Vagina (tissue), 2 donors: ENCODE measurements around the gene EN2. TPM values are rescaled to one million over a fixed set of nuclear protein-coding genes. Genes with fewer than 3 reads are reported as not detected.

Experiments
- DNase-seq, 2 donors: peaks; one replicate each; pipeline ENCODE4 v3.0.0-alpha.2; 2017; ENCODE audit errors: extremely low spot score in 2 of 2
- H3K27ac ChIP-seq: fragments of 200-600 bp; sonication (generic); one replicate; pipeline ENCODE4 v1.5.1; 2019
- H3K27me3 ChIP-seq: fragments of 200-600 bp; sonication (generic); one replicate; pipeline ENCODE4 v1.5.1; 2019
- H3K36me3 ChIP-seq, 2 donors: fragments of 200-600 bp; sonication (generic); one replicate each; pipeline ENCODE4 v1.5.1; 2017 to 2019
- H3K4me1 ChIP-seq: fragments of 200-600 bp; sonication (generic); one replicate; pipeline ENCODE4 v1.5.1; 2019
- H3K4me3 ChIP-seq, 2 donors: fragments of 200-600 bp; sonication (generic); 1 replicate in 1 of 2; 2 replicates in 1 of 2; pipeline ENCODE4 v1.5.1; 2016 to 2019
- H3K9me3 ChIP-seq: fragments of 200-600 bp; sonication (generic); one replicate; pipeline ENCODE4 v1.5.1; 2019
- POLR2A ChIP-seq, 2 donors: fragments of 450-650 bp; IDR thresholded peaks; one replicate each; pipeline ENCODE4 v1.6.1; 2017; ENCODE audit warnings: antibody characterized with exemption in 2 of 2, mild to moderate bottlenecking in 2 of 2, moderate library complexity in 2 of 2
- POLR2AphosphoS5 ChIP-seq, 2 donors: sonication (generic); formaldehyde crosslinking; IDR thresholded peaks; one replicate each; pipeline ENCODE4 v1.9.0; 2017; ENCODE audit warnings: antibody characterized with exemption in 2 of 2, mild to moderate bottlenecking in 2 of 2, low read depth in 1 of 2; ENCODE audit not compliant: insufficient read depth in 1 of 2
- intact Hi-C: fragments of 100-400 bp; cut with DNase I; formaldehyde crosslinking; loops from one replicate; pipeline ENCODE4 v1.15.1; 2023
- total RNA-seq: library from RNA; depleted of rRNA; stranded (reverse); fragments of >200 nt; gene quantifications from one replicate; pipeline ENCODE4 v1.2.3, GENCODE V29; 2016
- TF ChIP-seq, protein P1 (sequence below), 3 experiments: fragments of 450-650 bp in 2 of 3; fragments of 200-600 bp in 1 of 3; sonication (generic) in 1 of 3; IDR thresholded peaks; one replicate each; pipeline ENCODE4 v1.5.1; 2017 to 2019; ENCODE audit warnings: antibody characterized with exemption in 3 of 3, mild to moderate bottlenecking in 2 of 3, moderate library complexity in 2 of 3

Gene EN2
- total RNA-seq = 0.98 TPM

DNA sequence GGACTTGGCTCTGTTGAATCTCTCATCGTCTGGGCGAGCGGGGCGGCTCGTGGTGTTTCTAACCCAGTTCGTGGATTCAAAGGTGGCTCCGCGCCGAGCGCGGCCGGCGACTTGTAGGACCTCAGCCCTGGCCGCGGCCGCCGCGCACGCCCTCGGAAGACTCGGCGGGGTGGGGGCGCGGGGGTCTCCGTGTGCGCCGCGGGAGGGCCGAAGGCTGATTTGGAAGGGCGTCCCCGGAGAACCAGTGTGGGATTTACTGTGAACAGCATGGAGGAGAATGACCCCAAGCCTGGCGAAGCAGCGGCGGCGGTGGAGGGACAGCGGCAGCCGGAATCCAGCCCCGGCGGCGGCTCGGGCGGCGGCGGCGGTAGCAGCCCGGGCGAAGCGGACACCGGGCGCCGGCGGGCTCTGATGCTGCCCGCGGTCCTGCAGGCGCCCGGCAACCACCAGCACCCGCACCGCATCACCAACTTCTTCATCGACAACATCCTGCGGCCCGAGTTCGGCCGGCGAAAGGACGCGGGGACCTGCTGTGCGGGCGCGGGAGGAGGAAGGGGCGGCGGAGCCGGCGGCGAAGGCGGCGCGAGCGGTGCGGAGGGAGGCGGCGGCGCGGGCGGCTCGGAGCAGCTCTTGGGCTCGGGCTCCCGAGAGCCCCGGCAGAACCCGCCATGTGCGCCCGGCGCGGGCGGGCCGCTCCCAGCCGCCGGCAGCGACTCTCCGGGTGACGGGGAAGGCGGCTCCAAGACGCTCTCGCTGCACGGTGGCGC lies at the start of gene EN2:
TSS of gene EN2 (plus strand) at position 19 of the 767 bp plus-strand sequence. CDS start at position 268, 249 bp downstream.
- TF ChIP-seq POLR2AphosphoS5 (IDR thresholded peaks at IDR 0.05; ENCODE audit: insufficient read depth in 1 of 2, low read depth in 1 of 2) = no peak
- no peak for TF ChIP-seq POLR2A (IDR thresholded peaks at IDR 0.05)
- TF ChIP-seq, protein P1, sequence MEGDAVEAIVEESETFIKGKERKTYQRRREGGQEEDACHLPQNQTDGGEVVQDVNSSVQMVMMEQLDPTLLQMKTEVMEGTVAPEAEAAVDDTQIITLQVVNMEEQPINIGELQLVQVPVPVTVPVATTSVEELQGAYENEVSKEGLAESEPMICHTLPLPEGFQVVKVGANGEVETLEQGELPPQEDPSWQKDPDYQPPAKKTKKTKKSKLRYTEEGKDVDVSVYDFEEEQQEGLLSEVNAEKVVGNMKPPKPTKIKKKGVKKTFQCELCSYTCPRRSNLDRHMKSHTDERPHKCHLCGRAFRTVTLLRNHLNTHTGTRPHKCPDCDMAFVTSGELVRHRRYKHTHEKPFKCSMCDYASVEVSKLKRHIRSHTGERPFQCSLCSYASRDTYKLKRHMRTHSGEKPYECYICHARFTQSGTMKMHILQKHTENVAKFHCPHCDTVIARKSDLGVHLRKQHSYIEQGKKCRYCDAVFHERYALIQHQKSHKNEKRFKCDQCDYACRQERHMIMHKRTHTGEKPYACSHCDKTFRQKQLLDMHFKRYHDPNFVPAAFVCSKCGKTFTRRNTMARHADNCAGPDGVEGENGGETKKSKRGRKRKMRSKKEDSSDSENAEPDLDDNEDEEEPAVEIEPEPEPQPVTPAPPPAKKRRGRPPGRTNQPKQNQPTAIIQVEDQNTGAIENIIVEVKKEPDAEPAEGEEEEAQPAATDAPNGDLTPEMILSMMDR (IDR thresholded peaks at IDR 0.05) = no peak
- H3K9me3 ChIP-seq = no peaks in the 10 kb centered on the region
- no peak for DNase-seq
- peaks cover 47% of the 10 kb centered on the region for H3K4me1 ChIP-seq
- peaks cover 20% of the 10 kb centered on the region for H3K27me3 ChIP-seq
- H3K4me3 ChIP-seq = peak within 1 kb of the TSS; percentile 34 to 43
- H3K36me3 ChIP-seq = no peaks in the 10 kb centered on the region
- intact Hi-C loops = no loop called here
- H3K27ac ChIP-seq = no peak within 1 kb of the TSS

DNA sequence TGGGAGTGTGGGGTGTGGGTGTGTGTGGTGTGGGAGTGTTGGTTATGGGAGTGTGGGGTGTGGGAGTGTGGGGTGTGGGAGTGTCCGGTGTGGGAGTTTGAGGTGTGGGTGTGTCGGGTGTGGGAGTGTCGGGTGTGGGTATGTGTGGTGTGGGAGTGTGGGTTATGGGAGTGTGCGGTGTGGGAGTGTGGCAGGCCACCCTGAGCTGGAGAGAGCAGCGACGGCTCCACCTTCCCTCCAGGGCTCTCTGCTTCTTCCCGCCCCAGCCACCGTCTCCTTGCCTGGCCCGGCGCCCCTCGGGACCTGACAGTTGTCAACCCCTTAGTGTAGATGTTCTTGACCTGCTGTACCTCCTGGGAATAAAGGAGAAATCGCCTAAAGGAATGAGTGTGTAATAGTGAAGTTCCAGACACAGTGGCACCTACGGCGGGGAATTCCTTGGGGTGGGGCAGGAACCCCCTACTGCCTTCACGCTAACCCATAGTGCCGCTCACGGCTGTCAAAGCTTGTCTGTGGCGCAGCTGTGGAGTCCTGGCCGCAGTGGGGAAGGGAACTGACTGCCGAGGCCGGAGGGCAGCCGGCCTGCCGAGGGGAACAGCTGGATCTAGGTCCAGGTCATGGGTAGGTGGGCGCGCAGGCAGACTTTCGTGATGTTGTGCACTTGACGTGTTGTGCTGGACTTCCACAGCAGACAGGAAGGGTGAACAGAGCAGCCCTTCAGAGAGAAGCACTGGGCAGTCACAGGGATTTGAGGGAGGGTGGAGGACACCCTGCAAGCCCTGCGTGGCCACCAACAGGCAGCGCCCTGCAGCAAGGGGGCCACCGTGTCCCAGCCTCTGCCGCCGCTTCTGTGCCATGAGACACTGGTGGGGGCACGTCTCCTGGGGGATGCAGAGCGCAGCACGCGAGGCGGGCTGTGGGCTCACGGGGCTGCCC lies 49.0 kb upstream of the EN2 start:
- no peaks in the 10 kb centered on the region for H3K27me3 ChIP-seq
- H3K36me3 ChIP-seq = no peaks in the 10 kb centered on the region
- intact Hi-C loops = no loop called here
- no peak overlapping the region for H3K4me3 ChIP-seq
- no peak for DNase-seq
- no peaks in the 10 kb centered on the region for H3K4me1 ChIP-seq
- TF ChIP-seq, protein P1 (IDR thresholded peaks at IDR 0.05) = no peak
- no peak for TF ChIP-seq POLR2AphosphoS5 (IDR thresholded peaks at IDR 0.05; ENCODE audit: insufficient read depth in 1 of 2, low read depth in 1 of 2)
- TF ChIP-seq POLR2A (IDR thresholded peaks at IDR 0.05) = no peak
- no peaks in the 10 kb centered on the region for H3K9me3 ChIP-seq
- no peak overlapping the region for H3K27ac ChIP-seq

DNA sequence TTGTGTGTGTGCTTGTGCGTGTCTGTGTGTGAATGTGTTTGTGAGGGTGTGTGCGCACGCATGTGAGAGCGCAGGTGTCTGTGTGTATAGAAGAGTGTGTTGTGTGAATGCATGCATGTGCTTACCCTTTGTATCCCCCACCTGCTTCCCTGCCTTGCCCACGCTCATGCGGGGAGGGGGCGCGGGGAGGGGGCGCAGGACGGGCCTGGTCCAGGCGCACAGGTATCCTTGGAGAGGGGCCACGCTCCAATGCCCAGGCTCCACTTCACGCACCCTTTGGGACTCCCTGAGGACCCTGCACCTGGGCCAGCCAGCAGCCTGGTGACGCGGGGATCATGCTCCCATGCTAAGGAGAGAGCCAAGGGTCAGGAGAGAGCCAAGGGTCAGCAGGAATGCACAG lies 47.9 kb upstream of the EN2 start:
- no peak for TF ChIP-seq POLR2A (IDR thresholded peaks at IDR 0.05)
- no peak for TF ChIP-seq POLR2AphosphoS5 (IDR thresholded peaks at IDR 0.05; ENCODE audit: insufficient read depth in 1 of 2, low read depth in 1 of 2)
- TF ChIP-seq, protein P1 (IDR thresholded peaks at IDR 0.05) = no peak
- Histone ChIP-seq H3K36me3 (no peaks in the 10 kb centered on the region), H3K4me3 (no peak overlapping the region), H3K4me1 (no peaks in the 10 kb centered on the region), H3K27ac (no peak overlapping the region), H3K27me3 (no peaks in the 10 kb centered on the region), H3K9me3 (no peaks in the 10 kb centered on the region)
- intact Hi-C loops = no loop called here
- no peak for DNase-seq

DNA sequence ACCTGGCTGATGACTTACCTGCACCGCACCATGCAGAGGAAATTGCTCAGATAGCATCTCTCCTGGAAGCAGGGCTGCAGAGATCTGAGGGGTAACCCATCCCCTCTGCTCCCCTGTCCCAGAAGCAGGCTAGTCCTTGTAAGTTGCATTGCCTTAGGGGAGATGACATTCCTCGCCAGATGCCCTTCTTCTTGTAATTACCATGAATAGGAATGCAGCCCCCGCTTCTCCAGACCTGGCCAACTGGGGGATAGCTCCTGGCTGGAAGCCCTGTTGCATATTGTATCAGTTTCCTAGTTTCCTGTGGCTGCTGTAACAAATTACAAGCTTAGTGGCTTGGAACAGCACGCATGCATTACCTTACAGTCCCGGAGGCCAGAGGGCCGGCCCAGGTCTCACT lies 47.5 kb upstream of the EN2 start:
- Histone ChIP-seq H3K27me3 (no peaks in the 10 kb centered on the region), H3K36me3 (no peaks in the 10 kb centered on the region), H3K27ac (no peak overlapping the region), H3K4me3 (no peak overlapping the region), H3K9me3 (no peaks in the 10 kb centered on the region), H3K4me1 (no peaks in the 10 kb centered on the region)
- no peak for TF ChIP-seq POLR2AphosphoS5 (IDR thresholded peaks at IDR 0.05; ENCODE audit: insufficient read depth in 1 of 2, low read depth in 1 of 2)
- TF ChIP-seq, protein P1 (IDR thresholded peaks at IDR 0.05) = no peak
- no peak for TF ChIP-seq POLR2A (IDR thresholded peaks at IDR 0.05)
- no peak for DNase-seq
- intact Hi-C loops = no loop called here
